ENCODE measurements around the gene DOCK9. TPM values are rescaled to one million over a fixed set of nuclear protein-coding genes. Genes with fewer than 3 reads are reported as not detected.

DOCK9 gene
- total and polyA plus RNA-seq, 2 donors from 2014 or later, result 14.0 to 125 TPM

GRCh38 chr13:98871727-98872126 lies 106.1 kb downstream of the DOCK9 start:
- Histone ChIP-seq H3K27ac (ENCODE audit: low read depth in 2 of 2, low read length in 2 of 2) (no peak overlapping the region), H3K4me1 (ENCODE audit: control insufficient read depth in 2 of 3, insufficient read depth in 2 of 3, low read depth in 1 of 3, low read length in 3 of 3) (no peaks in the 10 kb centered on the region), H3K27me3 (ENCODE audit: control insufficient read depth, insufficient read depth, low read length) (no peaks in the 10 kb centered on the region), H3K9me3 (ENCODE audit: control insufficient read depth in 2 of 3, insufficient read depth in 1 of 3, low read length in 3 of 3) (peaks cover 0 to 9% (median 2%) of the 10 kb centered on the region in 3 donors), H3K4me3 (ENCODE audit: low read length in 3 of 3) (no peak overlapping the region), H3K9ac (ENCODE audit: low read length in 3 of 3) (no peak overlapping the region), H3K36me3 (ENCODE audit: control insufficient read depth in 2 of 3, insufficient read depth in 3 of 3, low read length in 3 of 3) (peaks cover 0 to 13% (median 4%) of the 10 kb centered on the region in 3 donors)
- no peak for TF ChIP-seq CTCF (IDR thresholded peaks at IDR 0.05; ENCODE audit: borderline replicate concordance, extremely low read depth, insufficient read depth)
- DNase-seq (no peak), FAIRE-seq (no peak)
- intact Hi-C loops (cut with DNase I), result no loop called here

- Histone ChIP-seq H3K9me3 (ENCODE audit: control insufficient read depth in 2 of 3, insufficient read depth in 1 of 3, low read length in 3 of 3) (peaks cover 0 to 9% (median 2%) of the 10 kb centered on the region in 3 donors), H3K4me1 (ENCODE audit: control insufficient read depth in 2 of 3, insufficient read depth in 2 of 3, low read depth in 1 of 3, low read length in 3 of 3) (no peaks in the 10 kb centered on the region), H3K36me3 (ENCODE audit: control insufficient read depth in 2 of 3, insufficient read depth in 3 of 3, low read length in 3 of 3) (peaks cover 0 to 14% (median 10%) of the 10 kb centered on the region in 3 donors), H3K27ac (ENCODE audit: low read depth in 2 of 2, low read length in 2 of 2) (no peak overlapping the region), H3K27me3 (ENCODE audit: control insufficient read depth, insufficient read depth, low read length) (no peaks in the 10 kb centered on the region), H3K9ac (ENCODE audit: low read length in 3 of 3) (no peak overlapping the region), H3K4me3 (ENCODE audit: low read length in 3 of 3) (no peak overlapping the region)
- DNase-seq (no peak), FAIRE-seq (no peak)
- intact Hi-C loops (cut with DNase I), result no loop called here
- TF ChIP-seq CTCF (IDR thresholded peaks at IDR 0.05; ENCODE audit: borderline replicate concordance, extremely low read depth, insufficient read depth), result no peak
Observed at GRCh38 chr13:98869408-98870090, 108.3 kb downstream of the DOCK9 start.

DNA sequence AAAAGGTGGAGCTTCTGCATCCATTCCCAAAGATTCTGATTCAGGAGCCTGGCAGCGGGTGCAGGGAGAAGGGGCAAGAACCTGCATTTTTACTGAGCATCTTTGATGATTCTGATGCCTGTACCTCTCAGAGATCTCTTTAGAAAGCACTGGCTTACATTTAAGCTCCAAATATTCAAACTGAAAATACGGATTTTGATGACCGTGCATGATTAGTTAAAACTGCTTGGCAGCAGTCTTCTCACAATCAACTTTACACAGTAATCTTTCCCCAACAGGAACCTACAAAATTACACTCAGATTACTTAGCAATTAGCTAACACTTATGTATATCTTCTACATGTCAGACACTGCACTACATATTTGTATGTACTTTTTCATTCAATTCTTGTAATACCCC lies 108.9 kb downstream of the DOCK9 start:
- DNase-seq, result no peak
- no peak overlapping the region for H3K27ac ChIP-seq (ENCODE audit: low read depth in 2 of 2, low read length in 2 of 2)
- H3K4me3 ChIP-seq (ENCODE audit: low read length in 3 of 3), result no peak overlapping the region
- no peak overlapping the region for H3K9ac ChIP-seq (ENCODE audit: low read length in 3 of 3)
- H3K4me1 ChIP-seq (ENCODE audit: control insufficient read depth in 2 of 3, insufficient read depth in 2 of 3, low read depth in 1 of 3, low read length in 3 of 3), result no peaks in the 10 kb centered on the region
- no peak for TF ChIP-seq CTCF (IDR thresholded peaks at IDR 0.05; ENCODE audit: borderline replicate concordance, extremely low read depth, insufficient read depth)
- no peaks in the 10 kb centered on the region for H3K27me3 ChIP-seq (ENCODE audit: control insufficient read depth, insufficient read depth, low read length)
- H3K36me3 ChIP-seq (ENCODE audit: control insufficient read depth in 2 of 3, insufficient read depth in 3 of 3, low read length in 3 of 3), result peaks cover 0 to 14% (median 10%) of the 10 kb centered on the region in 3 donors
- no peak for FAIRE-seq
- peaks cover 0 to 9% (median 2%) of the 10 kb centered on the region in 3 donors for H3K9me3 ChIP-seq (ENCODE audit: control insufficient read depth in 2 of 3, insufficient read depth in 1 of 3, low read length in 3 of 3)
- intact Hi-C loops (cut with DNase I), result no loop called here

Measured in kidney (tissue), 14 donors.